BLaER1 treated with 17β-estradiol and CSF1 and Interleukin-3, amounts not matched to agents 10 nM and 100 nM (cell line): ENCODE results near the gene SEMA3B.
A peak's percentile ranks its signal among the peaks of the same experiment; 100 is the strongest.

Experiments used
- H3K27ac ChIP-seq, 11 experiments: shearing (Covaris generic); formaldehyde crosslinking; 2 replicates each; pipeline ENCODE4 v1.8.1; 2022
- H3K27me3 ChIP-seq, 11 experiments: shearing (Covaris generic); formaldehyde crosslinking; 2 replicates each; pipeline ENCODE4 v1.8.1; 2022
- H3K36me3 ChIP-seq, 11 experiments: shearing (Covaris generic); formaldehyde crosslinking; 2 replicates each; pipeline ENCODE4 v1.8.1; 2022
- H3K4me1 ChIP-seq, 10 experiments: shearing (Covaris generic); formaldehyde crosslinking; 2 replicates each; pipeline ENCODE4 v1.8.1; 2022
- H3K4me2 ChIP-seq, 11 experiments: shearing (Covaris generic); formaldehyde crosslinking; 2 replicates each; pipeline ENCODE4 v1.8.1; 2022
- H3K4me3 ChIP-seq, 10 experiments: shearing (Covaris generic); formaldehyde crosslinking; 2 replicates each; pipeline ENCODE4 v1.8.1; 2022
- H3K9ac ChIP-seq, 11 experiments: shearing (Covaris generic); formaldehyde crosslinking; 2 replicates each; pipeline ENCODE4 v1.8.1; 2022
- H3K9me3 ChIP-seq, 11 experiments: shearing (Covaris generic); formaldehyde crosslinking; replicated peaks in 1 of 11; 2 replicates each; pipeline ENCODE4 v1.8.1; 2022
- H4K20me1 ChIP-seq, 11 experiments: shearing (Covaris generic); formaldehyde crosslinking; 2 replicates each; pipeline ENCODE4 v1.8.1; 2022
- Cebpa-rat ChIP-seq, 11 experiments: shearing (Covaris generic); IDR thresholded peaks; 2 replicates each; pipeline ENCODE4 v1.8.1; 2022

Gene SEMA3B

GRCh38 chr3:50268703-50269451 is at the start of gene SEMA3B:
Gene SEMA3B, plus strand, starts transcription at chr3:50269147. Its CDS starts 94 bp downstream, at chr3:50269241.
- H4K20me1 ChIP-seq: peaks cover 0 to 58% (median 9%) of the 10 kb centered on the region in 11 experiments; a peak in 12 of 22 replicates
- H3K27me3 ChIP-seq: peaks cover 39 to 57% (median 52%) of the 10 kb centered on the region in 11 experiments
- no peak within 1 kb of the TSS for H3K27ac ChIP-seq
- H3K4me3 ChIP-seq: no peak within 1 kb of the TSS
- no peaks in the 10 kb centered on the region for H3K36me3 ChIP-seq
- H3K4me2 ChIP-seq: peak within 1 kb of the TSS in 9 of 11 experiments; percentile 24 to 68 (median 54); a peak in 15 of 22 replicates
- no peaks in the 10 kb centered on the region for H3K9me3 ChIP-seq
- H3K9ac ChIP-seq: peak within 1 kb of the TSS in 5 of 11 experiments; percentile 5 to 41 (median 24); a peak in 5 of 22 replicates
- H3K4me1 ChIP-seq: peaks cover 4 to 56% (median 41%) of the 10 kb centered on the region in 10 experiments; a peak in 18 of 20 replicates
- no peak for TF ChIP-seq Cebpa-rat (IDR thresholded peaks at IDR 0.05)

- Histone ChIP-seq H3K4me3 (no peak overlapping the region), H3K9ac (no peak overlapping the region), H4K20me1 (no peaks in the 10 kb centered on the region; a peak in 1 of 22 replicates), H3K27me3 (peaks cover 0 to 10% (median 5%) of the 10 kb centered on the region in 11 experiments; a peak in 6 of 22 replicates), H3K4me1 (peaks cover 0 to 10% (median 0%) of the 10 kb centered on the region in 10 experiments; a peak in 6 of 20 replicates), H3K9me3 (no peaks in the 10 kb centered on the region), H3K27ac (no peak overlapping the region), H3K4me2 (no peak overlapping the region), H3K36me3 (no peaks in the 10 kb centered on the region)
- TF ChIP-seq Cebpa-rat (IDR thresholded peaks at IDR 0.05): no peak
Measured at GRCh38 chr3:50219285-50219684, 49.7 kb upstream of the SEMA3B start.

GRCh38 chr3:50220109-50220508 is 48.8 kb upstream of the SEMA3B start:
- Histone ChIP-seq H3K4me3 (no peak overlapping the region), H3K9ac (peak overlapping the region in 1 of 11 experiments; percentile 23; a peak in 1 of 22 replicates), H3K4me2 (no peak overlapping the region), H3K27me3 (peaks cover 0 to 10% (median 5%) of the 10 kb centered on the region in 11 experiments; a peak in 7 of 22 replicates), H4K20me1 (no peaks in the 10 kb centered on the region; a peak in 1 of 22 replicates), H3K4me1 (peaks cover 0 to 10% (median 0%) of the 10 kb centered on the region in 10 experiments; a peak in 6 of 20 replicates), H3K36me3 (no peaks in the 10 kb centered on the region), H3K27ac (no peak overlapping the region), H3K9me3 (no peaks in the 10 kb centered on the region)
- no peak for TF ChIP-seq Cebpa-rat (IDR thresholded peaks at IDR 0.05)

DNA sequence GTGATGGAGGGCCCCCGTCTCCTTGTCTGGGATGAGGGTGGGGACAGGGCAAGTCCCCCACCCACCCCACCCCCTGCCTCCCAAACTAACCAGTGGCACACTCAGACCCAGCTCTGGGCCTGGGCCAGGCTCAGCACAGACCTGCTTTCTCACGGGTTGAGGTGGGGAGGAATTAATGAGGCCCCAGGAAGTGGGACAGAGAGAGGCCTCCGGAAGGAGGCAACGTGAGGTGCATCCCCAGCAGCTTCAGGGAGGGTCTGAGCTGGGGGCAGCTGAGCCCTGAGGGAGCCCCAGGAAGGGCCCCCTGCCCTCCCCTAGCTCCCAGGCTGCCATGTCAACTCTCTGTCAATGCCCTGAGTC is 47.9 kb upstream of the SEMA3B start:
- Histone ChIP-seq H3K4me1 (peaks cover 0 to 14% (median 7%) of the 10 kb centered on the region in 10 experiments; a peak in 14 of 20 replicates), H3K9me3 (no peaks in the 10 kb centered on the region), H3K4me2 (peak overlapping the region in 3 of 11 experiments; percentile 15 to 73 (median 63); a peak in 5 of 22 replicates), H3K27ac (no peak overlapping the region), H3K36me3 (no peaks in the 10 kb centered on the region), H3K4me3 (no peak overlapping the region), H3K9ac (0 out of 22 replicates have a peak overlapping the region, but pooled peaks of 2 of the 11 experiments have one; percentile 3 to 7), H4K20me1 (no peaks in the 10 kb centered on the region; a peak in 1 of 22 replicates), H3K27me3 (peaks cover 0 to 10% (median 5%) of the 10 kb centered on the region in 11 experiments; a peak in 8 of 22 replicates)
- no peak for TF ChIP-seq Cebpa-rat (IDR thresholded peaks at IDR 0.05)

DNA sequence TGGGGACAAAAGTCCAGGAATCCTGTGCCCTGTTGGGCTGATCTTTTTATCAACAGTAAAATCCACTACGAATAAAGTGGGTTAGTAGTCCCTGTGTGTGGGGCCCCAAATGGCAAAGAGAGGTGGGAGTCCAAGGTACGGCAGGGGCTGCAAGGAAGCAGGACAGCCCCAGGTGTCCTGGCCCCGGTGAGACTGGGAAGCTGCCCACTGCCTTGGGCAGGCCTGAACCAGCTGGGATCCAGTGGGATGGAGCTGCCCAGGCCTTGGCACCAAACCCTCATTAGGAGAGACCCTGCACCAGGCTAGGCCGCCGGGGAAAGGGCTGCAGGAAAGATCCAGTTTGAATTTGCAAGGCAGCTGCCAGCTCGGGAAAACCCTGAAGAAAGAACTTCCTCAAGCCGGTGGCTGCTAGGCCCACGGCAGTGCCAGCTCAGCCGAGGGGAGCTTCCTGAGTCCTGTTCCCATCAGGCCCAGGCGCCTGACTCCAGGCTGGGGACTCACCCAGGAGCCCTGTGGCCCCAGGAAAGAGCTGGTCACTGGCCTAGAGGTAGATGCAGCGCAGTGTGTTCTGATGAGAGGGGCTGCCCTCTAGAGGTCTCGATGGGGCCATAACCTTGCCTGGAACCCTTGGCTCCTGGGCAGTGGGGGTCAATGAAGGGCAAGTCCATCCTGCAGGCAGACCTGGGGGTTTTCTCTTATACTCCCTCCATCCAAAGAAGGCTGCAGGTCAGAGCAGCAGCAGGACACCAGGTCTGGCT is 47.4 kb upstream of the SEMA3B start:
- H3K4me2 ChIP-seq: peak overlapping the region in 3 of 11 experiments; percentile 15 to 73 (median 63); a peak in 5 of 22 replicates
- H3K27ac ChIP-seq: no peak overlapping the region
- H4K20me1 ChIP-seq: no peaks in the 10 kb centered on the region
- peak overlapping the region in 3 of 11 experiments; percentile 3 to 13 (median 7); a peak in 1 of 22 replicates for H3K9ac ChIP-seq
- H3K4me1 ChIP-seq: peaks cover 5 to 19% (median 12%) of the 10 kb centered on the region in 10 experiments; a peak in 17 of 20 replicates
- H3K36me3 ChIP-seq: no peaks in the 10 kb centered on the region
- no peaks in the 10 kb centered on the region for H3K9me3 ChIP-seq
- H3K27me3 ChIP-seq: peaks cover 0 to 10% (median 5%) of the 10 kb centered on the region in 11 experiments; a peak in 8 of 22 replicates
- no peak overlapping the region for H3K4me3 ChIP-seq
- TF ChIP-seq Cebpa-rat (IDR thresholded peaks at IDR 0.05): no peak

DNA sequence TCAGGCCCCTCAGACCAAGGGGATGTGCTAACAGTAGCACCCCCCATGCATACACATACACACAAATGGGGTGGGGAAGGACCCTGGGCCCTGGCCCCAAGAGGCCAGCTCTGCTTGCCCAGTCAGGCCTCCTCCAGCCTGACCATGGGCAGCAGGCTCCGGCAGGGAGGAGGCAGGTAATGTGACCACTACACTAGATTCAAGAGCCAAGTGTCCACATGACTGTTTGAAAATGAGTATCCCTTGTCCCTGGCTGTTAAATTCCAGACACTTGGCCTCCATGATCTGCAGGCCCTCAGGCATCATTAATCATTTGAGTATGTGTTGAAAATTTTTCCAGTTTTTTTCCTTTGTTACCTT is 46.8 kb upstream of the SEMA3B start:
- H3K9ac ChIP-seq: 0 out of 22 replicates have a peak overlapping the region, but pooled peaks of 1 of the 11 experiments have one; percentile 3
- H3K4me3 ChIP-seq: no peak overlapping the region
- no peaks in the 10 kb centered on the region for H3K36me3 ChIP-seq
- TF ChIP-seq Cebpa-rat (IDR thresholded peaks at IDR 0.05): no peak
- no peak overlapping the region for H3K27ac ChIP-seq
- H4K20me1 ChIP-seq: no peaks in the 10 kb centered on the region
- H3K4me2 ChIP-seq: no peak overlapping the region; a peak in 1 of 22 replicates
- H3K27me3 ChIP-seq: peaks cover 0 to 10% (median 5%) of the 10 kb centered on the region in 11 experiments; a peak in 8 of 22 replicates
- peaks cover 6 to 25% (median 17%) of the 10 kb centered on the region in 10 experiments; a peak in 17 of 20 replicates for H3K4me1 ChIP-seq
- no peaks in the 10 kb centered on the region for H3K9me3 ChIP-seq

DNA sequence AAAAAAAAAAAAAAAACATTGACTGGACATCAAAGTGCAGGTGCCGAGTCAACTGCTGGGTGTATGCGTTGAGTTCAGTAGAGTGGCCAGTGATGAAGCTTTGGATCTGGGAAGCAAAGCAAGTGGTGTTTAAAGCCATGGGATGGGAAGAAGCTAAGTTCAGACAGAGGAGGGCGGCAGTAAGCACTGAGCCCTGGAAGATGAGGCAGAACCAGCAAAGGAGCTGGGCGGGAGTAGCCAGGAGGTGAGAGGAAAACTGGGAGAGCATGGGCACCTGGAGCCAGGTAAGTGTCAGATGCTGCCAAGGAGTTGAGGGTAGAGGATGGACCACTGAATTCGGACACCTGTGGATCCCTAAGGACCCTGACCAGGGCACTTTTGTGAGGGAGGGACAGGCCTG is 44.3 kb upstream of the SEMA3B start:
- no peak for TF ChIP-seq Cebpa-rat (IDR thresholded peaks at IDR 0.05)
- Histone ChIP-seq H3K4me2 (no peak overlapping the region), H3K4me1 (peaks cover 23 to 46% (median 38%) of the 10 kb centered on the region in 10 experiments), H3K4me3 (no peak overlapping the region), H3K9ac (no peak overlapping the region), H3K27ac (no peak overlapping the region), H3K36me3 (no peaks in the 10 kb centered on the region), H3K9me3 (no peaks in the 10 kb centered on the region), H4K20me1 (no peaks in the 10 kb centered on the region), H3K27me3 (peaks cover 0 to 10% (median 5%) of the 10 kb centered on the region in 11 experiments; a peak in 8 of 22 replicates)

- Histone ChIP-seq H3K4me1 (peaks cover 36 to 58% (median 46%) of the 10 kb centered on the region in 10 experiments), H3K9ac (peak overlapping the region; percentile 67 to 84 (median 79); a peak in 21 of 22 replicates), H3K4me2 (peak overlapping the region; percentile 88 to 100 (median 98)), H4K20me1 (no peaks in the 10 kb centered on the region), H3K9me3 (no peaks in the 10 kb centered on the region), H3K27me3 (peaks cover 0 to 10% (median 5%) of the 10 kb centered on the region in 11 experiments; a peak in 8 of 22 replicates), H3K27ac (peak overlapping the region in 9 of 11 experiments; percentile 41 to 78 (median 69); a peak in 17 of 22 replicates), H3K4me3 (peak overlapping the region; percentile 61 to 81 (median 76)), H3K36me3 (no peaks in the 10 kb centered on the region)
- no peak for TF ChIP-seq Cebpa-rat (IDR thresholded peaks at IDR 0.05)
Measured at GRCh38 chr3:50226888-50227389, 42.0 kb upstream of the SEMA3B start.
